Inflammatory macrophage treated with lipopolysaccharide for 1 hour (primary cell): ENCODE data around the gene PRKCH.

Experiments
- DNase-seq, 2 donors: peaks; one replicate each; pipeline ENCODE4 v3.0.0-alpha.2; 2020 to 2022

The PRKCH gene

GRCh38 chr14:61494018-61494417, 172.6 kb downstream of the PRKCH start:
- no peak for DNase-seq

GRCh38 chr14:61495809-61496208, 174.4 kb downstream of the PRKCH start:
- no peak for DNase-seq

GRCh38 chr14:61498303-61498702, 176.9 kb downstream of the PRKCH start:
- DNase-seq: no peak

DNA sequence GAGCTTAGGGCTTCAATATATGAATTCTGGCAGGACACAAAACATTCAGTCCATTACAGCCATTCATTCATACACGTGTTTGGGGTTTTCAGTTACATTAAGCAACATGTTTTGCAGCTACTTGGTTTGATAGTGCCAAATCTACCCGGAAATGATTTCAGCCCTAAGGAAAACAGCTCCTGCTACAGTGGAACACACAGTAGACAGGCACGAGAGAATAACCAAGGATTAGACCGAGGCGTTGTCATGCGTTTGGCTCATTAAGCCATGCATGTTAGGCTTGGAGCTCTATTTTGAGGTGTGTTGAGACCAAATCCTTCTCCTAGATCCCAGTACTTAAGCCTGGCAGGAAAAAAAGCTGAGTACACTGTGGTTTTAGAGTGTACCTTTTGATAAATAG, 177.4 kb downstream of the PRKCH start:
- DNase-seq: no peak

- no peak for DNase-seq
Observed at GRCh38 chr14:61499991-61500390, 178.6 kb downstream of the PRKCH start.

DNA sequence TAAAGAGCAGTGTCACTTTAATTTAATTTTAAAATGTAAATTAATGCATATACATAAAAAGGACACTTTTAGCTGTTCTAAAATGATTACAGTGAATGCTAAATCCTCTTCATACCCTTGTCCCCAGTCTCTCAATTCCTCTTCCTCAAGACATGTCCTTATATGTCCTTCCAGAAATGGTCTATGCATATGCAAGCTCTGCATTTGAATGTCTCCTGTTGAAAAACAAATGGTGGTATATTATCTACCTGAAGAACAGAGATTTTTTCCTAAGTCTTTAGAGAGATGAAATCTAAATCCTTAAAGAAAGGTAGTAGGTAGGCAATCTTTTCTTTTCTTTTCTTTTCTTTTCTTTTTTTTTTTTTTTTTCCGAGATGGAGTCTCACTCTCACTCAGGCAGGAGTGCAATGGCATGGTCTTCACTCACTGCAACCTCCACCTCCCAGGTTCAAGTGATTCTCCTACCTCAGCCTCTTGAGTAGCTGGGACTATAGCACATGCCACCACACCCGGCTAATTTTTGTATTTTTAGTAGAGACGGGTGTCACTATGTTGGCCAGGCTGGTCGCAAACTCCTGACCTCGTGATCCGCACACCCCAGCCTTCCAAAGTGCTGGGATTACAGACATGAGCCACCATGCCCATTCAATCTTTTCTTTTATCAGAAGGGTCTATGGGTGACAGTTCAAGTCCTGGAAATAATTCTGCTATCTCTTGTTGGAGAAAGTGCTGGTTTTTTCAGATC, 180.5 kb downstream of the PRKCH start:
- DNase-seq: no peak

- peak in 1 of 2 donors; percentile 49 for DNase-seq
Observed at GRCh38 chr14:61502459-61503093, 181.2 kb downstream of the PRKCH start.

- DNase-seq: no peak
Observed at GRCh38 chr14:61503167-61503801, 181.9 kb downstream of the PRKCH start.

- no peak for DNase-seq
Observed at GRCh38 chr14:61504901-61505300, 183.5 kb downstream of the PRKCH start.

DNA sequence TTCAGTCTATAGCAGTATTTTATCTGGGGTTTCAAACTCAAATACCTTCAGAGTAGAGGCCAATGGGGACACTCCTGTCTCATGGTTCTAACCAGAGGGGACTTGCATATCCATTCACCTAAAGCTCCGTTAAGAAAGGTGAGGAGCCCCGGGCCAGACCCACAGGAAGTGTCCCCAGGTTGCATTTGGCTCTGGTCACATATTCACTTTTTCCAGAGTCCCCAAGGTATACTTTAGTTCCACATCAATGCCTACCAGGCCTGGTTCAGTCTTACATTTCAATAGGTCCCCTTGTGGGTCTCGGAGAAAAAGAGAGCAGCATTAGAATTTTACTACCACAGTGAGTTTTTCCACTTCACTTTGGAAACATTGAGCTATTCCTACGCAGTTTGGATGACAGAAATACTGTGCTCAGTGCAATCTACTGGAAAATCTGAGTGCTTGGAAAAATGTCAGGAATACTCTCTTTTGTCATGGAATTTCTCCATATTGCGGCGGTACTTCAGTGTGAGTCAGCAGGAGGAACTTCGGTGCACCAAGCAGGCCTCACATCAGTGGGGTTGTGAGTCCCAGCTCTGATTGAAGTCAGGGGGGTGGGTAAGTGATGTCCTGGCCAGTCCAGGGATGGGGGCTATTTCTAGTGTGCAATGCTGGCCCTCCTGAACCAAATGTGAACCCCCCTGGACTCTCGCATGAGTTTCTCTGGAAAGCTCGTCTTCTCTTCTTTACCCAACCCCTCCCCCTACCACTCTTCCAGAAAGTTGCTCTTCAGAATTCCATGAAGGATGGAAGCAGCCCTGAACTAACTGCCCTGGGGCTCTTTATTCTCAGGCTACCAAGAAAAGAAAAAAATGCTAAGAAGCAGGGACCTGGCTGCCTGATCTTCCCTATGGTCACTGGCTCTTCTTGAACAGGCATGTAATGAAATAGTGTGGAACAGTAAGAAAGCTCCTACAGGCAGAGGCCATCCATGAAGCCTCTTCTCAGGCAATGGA, 184.7 kb downstream of the PRKCH start:
- DNase-seq: no peak

DNA sequence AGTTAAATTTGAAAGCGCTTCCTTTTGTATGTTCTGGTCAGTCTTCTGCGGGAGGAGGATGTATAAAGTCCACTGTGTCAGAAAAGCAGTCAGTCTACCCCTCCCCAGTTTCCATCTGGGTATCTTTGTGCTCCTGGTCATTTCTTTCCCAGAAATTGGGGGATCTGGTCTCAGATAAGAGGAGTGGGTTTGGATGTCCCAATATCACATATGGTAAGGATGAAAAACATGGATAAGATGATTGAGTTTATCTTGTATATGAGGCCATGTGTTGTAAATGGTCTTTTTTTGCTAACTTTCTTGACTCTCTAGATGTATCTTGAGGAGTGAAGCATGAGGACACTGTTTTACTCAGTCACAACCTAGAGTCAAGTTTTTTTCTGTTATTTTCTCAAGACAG, 187.1 kb downstream of the PRKCH start:
- DNase-seq: no peak

DNA sequence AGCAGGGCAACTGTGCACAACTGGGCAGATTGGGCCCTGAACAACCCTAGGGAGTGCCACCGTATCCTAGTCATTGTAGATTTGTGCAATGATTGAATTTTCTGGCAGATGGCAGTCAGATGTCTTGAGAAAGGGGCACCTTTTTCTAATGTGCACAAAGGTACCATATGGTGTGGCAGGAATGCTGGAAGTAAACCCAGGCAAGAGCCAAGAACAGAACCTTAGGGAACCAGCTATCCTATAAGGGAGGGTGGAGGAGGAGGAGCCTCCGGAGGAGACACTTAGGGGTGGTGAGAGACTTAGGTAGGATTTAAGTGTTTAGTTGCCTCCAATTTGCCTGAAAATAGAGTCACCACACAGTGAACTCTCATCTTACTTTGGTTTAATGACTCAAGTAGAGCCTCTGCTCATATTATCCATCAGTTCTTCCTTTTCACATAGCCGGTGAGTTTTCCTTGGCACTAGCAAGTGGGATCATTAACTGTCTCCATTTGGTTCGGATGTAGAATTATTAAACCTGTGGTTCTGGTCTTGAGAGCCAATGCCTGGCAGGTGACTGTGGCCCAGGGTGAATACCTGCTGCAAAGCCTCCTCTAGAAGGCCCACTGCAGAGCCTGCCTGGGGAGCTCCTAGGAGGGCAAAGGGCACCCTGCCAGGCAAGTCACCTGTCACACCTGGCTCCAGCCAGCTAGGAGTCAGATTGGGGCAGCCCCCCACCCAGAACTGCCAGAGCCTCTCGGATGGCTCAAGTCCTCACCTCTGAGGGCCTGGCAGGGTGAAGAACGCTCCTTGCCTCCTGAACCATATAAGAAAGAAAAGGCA, 189.6 kb downstream of the PRKCH start:
- no peak for DNase-seq

GRCh38 chr14:61511558-61511948, 190.2 kb downstream of the PRKCH start:
- DNase-seq: peak; percentile 36 to 75

DNA sequence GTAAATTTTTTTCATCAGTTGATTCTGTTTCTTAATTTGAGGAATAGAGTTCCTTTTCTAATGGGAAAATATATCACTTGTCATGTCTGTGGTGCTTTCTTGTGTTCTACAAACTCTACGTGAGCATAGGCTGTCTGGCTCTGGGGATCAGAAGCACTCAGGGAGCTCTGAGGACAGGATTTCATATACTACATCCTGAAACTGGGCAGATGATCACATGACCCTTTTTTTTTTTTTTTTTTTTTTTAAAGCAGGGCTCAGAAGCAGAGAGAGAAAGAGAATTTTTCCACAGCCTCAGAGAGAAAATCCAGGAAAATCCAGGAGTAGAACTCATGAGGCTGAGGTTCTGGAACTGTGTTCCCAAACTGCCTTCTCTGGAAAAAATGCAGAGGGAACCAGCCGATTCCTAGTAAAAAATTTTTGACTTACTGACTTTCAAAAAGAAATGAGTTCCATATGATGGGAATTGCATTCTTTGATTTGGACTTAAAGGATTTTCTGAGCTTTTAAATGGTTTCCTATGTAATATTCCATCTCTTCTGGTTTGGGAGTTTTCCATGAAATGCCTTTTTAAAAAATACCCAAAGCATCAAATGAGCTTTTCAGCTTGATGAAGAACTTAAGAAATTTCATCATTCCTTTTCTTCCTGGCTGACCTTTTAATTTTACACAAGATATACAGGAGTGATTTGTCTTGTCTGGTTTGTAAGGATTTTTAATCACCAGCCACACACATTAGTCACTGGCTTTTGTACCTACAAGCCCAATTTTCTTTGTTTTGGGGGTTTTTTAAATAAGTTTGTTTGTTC, 190.9 kb downstream of the PRKCH start:
- DNase-seq: peak; percentile 26

DNA sequence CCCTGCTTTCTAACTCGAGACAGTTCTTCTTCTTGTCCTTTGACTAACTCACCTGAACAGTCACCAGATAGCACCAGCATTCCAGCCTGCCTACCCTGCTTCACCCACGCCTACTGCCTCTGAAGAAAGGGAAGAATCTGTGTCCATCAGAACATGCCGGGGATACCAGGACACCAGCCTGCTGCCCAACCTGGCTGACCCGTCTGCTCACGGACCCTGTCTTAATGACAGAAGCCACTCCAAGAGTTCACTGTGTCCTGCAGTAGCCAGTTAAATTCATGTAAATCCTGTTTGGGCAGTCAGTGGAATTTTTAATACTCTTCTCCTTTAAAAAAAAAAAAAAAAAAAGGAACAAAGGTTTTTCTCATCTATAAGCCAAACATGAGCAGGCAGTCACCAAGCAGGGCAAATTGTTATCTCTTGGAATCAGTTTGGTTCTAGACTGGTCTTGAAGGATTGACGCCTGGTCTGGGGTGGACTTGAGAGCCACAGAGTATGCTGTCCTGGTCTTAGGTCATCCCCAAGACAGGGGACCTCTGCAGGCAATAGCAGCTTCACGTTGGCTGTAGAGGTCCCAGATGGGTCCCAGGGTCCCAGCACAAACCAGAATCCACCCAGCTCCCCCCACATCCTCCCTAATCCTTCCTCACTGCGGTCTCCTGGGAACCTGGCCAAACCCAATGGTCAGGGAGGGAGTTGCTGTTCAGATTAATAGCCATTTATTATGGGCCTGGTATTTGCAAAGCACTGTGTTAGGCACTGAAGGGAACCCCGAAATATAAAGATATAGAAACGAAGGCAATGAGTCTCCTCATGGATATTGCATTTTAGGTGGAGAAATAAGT, 192.8 kb downstream of the PRKCH start:
- DNase-seq: no peak

DNA sequence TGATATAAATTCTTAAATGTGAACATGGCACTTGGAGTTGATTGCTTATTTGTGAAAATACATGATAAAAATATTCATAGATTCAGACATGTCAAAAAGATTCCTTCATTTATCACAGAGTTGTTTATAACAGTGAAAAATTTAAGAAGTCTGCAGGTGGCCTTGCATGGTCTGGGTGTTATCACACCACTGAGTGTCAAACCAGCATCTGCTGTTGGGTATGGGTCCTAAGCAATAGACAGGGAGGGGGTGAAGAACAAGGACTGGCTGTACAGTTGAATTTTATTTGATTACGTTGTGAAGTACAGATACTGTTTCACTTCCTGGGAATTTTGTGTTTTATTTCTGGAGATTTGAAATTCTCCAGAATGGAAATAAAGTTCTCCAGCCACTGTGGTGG, 193.5 kb downstream of the PRKCH start:
- no peak for DNase-seq

DNA sequence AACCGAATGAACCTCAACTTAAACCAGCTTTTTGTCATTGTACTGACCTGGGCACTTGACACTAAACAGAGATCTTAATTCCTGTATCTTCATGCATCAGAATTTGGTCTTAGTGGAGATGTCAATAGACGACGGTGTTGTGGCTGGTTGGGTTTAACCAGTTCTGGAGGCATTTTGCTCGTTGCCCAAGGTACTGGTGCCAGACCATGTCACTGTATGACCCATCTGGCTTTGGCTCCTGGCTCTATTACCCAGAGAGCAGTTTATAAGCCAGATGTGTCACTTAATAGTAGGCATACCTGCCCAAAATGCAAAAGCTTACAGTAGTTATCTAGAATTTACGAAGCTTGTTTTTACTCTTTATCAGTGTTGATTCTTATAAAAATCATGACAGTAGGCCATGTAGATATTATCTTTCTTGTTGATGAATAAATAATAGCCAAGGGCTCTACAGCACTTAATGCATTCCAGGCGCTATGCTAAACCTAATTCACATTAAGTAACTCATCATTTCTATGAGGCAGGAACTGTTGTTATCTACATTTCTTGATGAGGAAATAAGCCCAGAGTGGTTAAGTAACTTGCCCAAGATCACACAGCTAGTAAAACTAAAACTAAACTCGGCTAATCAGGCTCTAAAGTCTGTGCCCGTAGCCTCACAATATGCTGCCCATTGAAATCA, 194.2 kb downstream of the PRKCH start:
- DNase-seq: no peak

DNA sequence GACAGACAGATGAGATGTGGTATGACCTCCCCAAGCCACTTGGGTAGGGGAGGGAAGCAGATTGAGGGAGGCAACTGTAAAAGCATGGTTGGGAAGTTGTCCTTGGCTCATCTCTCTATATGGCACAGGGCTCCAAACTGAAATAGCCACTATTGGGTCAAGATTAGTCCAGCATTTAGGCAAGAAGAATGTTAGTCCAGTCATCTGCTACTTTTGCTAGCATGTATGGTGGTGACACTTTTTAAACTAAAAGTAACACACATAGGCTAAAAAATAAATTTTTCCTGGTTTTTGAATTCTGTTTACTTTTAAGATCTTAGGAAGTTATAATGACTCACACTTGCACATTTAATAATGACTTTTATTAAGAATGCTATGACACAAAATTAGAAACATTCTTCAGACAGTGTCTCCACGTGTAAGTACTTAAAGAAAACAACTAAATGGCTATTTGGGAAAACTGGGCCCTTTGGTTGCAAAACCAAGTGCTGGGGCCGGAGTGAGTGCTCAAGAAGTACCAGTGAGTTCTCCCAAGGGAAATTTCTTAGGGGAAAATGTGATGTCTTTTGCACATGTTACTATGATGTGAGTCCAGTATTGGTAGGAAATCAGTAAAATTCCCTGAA, 194.9 kb downstream of the PRKCH start:
- no peak for DNase-seq
